Measurements from ENCODE around the gene THTPA.

DNA sequence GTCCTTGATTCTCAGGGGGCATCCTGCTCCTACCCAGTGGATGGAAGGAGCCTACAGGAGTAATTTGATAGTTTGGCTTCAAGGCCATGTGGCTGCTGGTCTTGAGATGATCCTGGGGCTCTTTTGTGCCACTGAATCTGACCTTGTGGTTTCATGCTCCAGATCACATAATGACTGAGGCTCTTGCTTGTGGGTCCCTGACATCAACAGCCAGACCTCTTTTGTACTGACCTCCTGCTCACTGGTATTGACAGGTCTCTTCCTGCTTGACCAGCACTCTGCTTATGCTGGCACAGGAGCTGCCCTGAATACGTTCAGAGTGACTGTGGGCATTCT, 45.7 kb downstream of the THTPA start:
- TF ChIP-seq POLR2AphosphoS5 (IDR thresholded peaks at IDR 0.05; ENCODE audit: low read depth, low read length) (no peak), TAF1 (IDR thresholded peaks at IDR 0.05; ENCODE audit: borderline replicate concordance, insufficient read depth, low read length) (no peak), SIN3A (IDR thresholded peaks at IDR 0.05; ENCODE audit: borderline replicate concordance, insufficient read depth, low read length) (no peak)
- TF ChIP-seq, protein P1, sequence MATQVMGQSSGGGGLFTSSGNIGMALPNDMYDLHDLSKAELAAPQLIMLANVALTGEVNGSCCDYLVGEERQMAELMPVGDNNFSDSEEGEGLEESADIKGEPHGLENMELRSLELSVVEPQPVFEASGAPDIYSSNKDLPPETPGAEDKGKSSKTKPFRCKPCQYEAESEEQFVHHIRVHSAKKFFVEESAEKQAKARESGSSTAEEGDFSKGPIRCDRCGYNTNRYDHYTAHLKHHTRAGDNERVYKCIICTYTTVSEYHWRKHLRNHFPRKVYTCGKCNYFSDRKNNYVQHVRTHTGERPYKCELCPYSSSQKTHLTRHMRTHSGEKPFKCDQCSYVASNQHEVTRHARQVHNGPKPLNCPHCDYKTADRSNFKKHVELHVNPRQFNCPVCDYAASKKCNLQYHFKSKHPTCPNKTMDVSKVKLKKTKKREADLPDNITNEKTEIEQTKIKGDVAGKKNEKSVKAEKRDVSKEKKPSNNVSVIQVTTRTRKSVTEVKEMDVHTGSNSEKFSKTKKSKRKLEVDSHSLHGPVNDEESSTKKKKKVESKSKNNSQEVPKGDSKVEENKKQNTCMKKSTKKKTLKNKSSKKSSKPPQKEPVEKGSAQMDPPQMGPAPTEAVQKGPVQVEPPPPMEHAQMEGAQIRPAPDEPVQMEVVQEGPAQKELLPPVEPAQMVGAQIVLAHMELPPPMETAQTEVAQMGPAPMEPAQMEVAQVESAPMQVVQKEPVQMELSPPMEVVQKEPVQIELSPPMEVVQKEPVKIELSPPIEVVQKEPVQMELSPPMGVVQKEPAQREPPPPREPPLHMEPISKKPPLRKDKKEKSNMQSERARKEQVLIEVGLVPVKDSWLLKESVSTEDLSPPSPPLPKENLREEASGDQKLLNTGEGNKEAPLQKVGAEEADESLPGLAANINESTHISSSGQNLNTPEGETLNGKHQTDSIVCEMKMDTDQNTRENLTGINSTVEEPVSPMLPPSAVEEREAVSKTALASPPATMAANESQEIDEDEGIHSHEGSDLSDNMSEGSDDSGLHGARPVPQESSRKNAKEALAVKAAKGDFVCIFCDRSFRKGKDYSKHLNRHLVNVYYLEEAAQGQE (IDR thresholded peaks at IDR 0.05; ENCODE audit: insufficient read depth in 1 of 2, low read depth in 2 of 2, low read length in 2 of 2) = no peak

Measured in PFSK-1 (cell line).